Stimulated activated naive CD8-positive, alpha-beta T cell treated with anti-CD3 and anti-CD28 coated beads, Interleukin-15, Interleukin-2, amounts not matched to agents 100 ng/mL and 50 ng/mL, for 24 hours (primary cell): ENCODE results near the gene CEACAM16.
"Not testable (repeated sequence)": the region's sequence is repeated elsewhere in the genome, so short reads cannot be mapped to it uniquely, and the experiment has no call there.

ENCODE experiments used
- H3K27ac Mint-ChIP-seq: one replicate; pipeline ENCODE4 v1.8.0; 2021; ENCODE audit warnings: mild to moderate bottlenecking, mixed read lengths
- H3K27me3 Mint-ChIP-seq: one replicate; pipeline ENCODE4 v1.8.0; 2021; ENCODE audit warnings: mixed read lengths
- H3K36me3 Mint-ChIP-seq: one replicate; pipeline ENCODE4 v1.8.0; 2021; ENCODE audit warnings: low read depth, mixed read lengths
- H3K4me1 Mint-ChIP-seq: one replicate; pipeline ENCODE4 v1.8.0; 2021; ENCODE audit warnings: low read depth, mixed read lengths
- H3K4me3 Mint-ChIP-seq: one replicate; pipeline ENCODE4 v1.8.0; 2021; ENCODE audit warnings: mild to moderate bottlenecking, mixed read lengths
- H3K9me3 Mint-ChIP-seq: one replicate; pipeline ENCODE4 v1.8.0; 2021; ENCODE audit warnings: mixed read lengths

Gene CEACAM16

GRCh38 chr19:44706506-44707236 lies 7.7 kb downstream of the CEACAM16 start:
- no peaks in the 10 kb centered on the region for H3K9me3 Mint-ChIP-seq
- no peaks in the 10 kb centered on the region for H3K36me3 Mint-ChIP-seq
- no peaks in the 10 kb centered on the region for H3K27me3 Mint-ChIP-seq
- no peaks in the 10 kb centered on the region for H3K4me1 Mint-ChIP-seq
- no peak overlapping the region for H3K27ac Mint-ChIP-seq
- no peak overlapping the region for H3K4me3 Mint-ChIP-seq

GRCh38 chr19:44707794-44708193 lies 8.8 kb downstream of the CEACAM16 start:
- no peaks in the 10 kb centered on the region for H3K27me3 Mint-ChIP-seq
- H3K4me1 Mint-ChIP-seq: no peaks in the 10 kb centered on the region
- no peaks in the 10 kb centered on the region for H3K9me3 Mint-ChIP-seq
- H3K27ac Mint-ChIP-seq: no peak overlapping the region
- no peaks in the 10 kb centered on the region for H3K36me3 Mint-ChIP-seq
- H3K4me3 Mint-ChIP-seq: no peak overlapping the region

GRCh38 chr19:44708940-44709339 lies 10.0 kb downstream of the CEACAM16 start:
- H3K9me3 Mint-ChIP-seq: no peaks in the 10 kb centered on the region
- H3K27ac Mint-ChIP-seq: no peak overlapping the region
- H3K27me3 Mint-ChIP-seq: no peaks in the 10 kb centered on the region
- H3K4me1 Mint-ChIP-seq: no peaks in the 10 kb centered on the region
- no peaks in the 10 kb centered on the region for H3K36me3 Mint-ChIP-seq
- no peak overlapping the region for H3K4me3 Mint-ChIP-seq

- not testable (repeated sequence) for H3K4me1 Mint-ChIP-seq, H3K9me3 Mint-ChIP-seq, H3K36me3 Mint-ChIP-seq, H3K27me3 Mint-ChIP-seq, H3K27ac Mint-ChIP-seq, H3K4me3 Mint-ChIP-seq
Measured at GRCh38 chr19:44709434-44710266, 10.7 kb downstream of the CEACAM16 start.

- Mint-ChIP-seq H3K9me3 (peaks cover 3% of the 10 kb centered on the region), H3K36me3 (no peaks in the 10 kb centered on the region), H3K4me1 (no peaks in the 10 kb centered on the region), H3K27ac (no peak overlapping the region), H3K4me3 (no peak overlapping the region), H3K27me3 (no peaks in the 10 kb centered on the region)
Measured at GRCh38 chr19:44710483-44710882, 11.5 kb downstream of the CEACAM16 start.

GRCh38 chr19:44712864-44713515 lies 14.0 kb downstream of the CEACAM16 start:
- no peaks in the 10 kb centered on the region for H3K27me3 Mint-ChIP-seq
- H3K4me3 Mint-ChIP-seq: no peak overlapping the region
- H3K9me3 Mint-ChIP-seq: peaks cover 9% of the 10 kb centered on the region
- no peak overlapping the region for H3K27ac Mint-ChIP-seq
- H3K36me3 Mint-ChIP-seq: no peaks in the 10 kb centered on the region
- no peaks in the 10 kb centered on the region for H3K4me1 Mint-ChIP-seq

GRCh38 chr19:44714597-44715169 lies 15.7 kb downstream of the CEACAM16 start:
- Mint-ChIP-seq H3K36me3 (no peaks in the 10 kb centered on the region), H3K9me3 (peaks cover 9% of the 10 kb centered on the region), H3K4me1 (no peaks in the 10 kb centered on the region), H3K27ac (no peak overlapping the region), H3K4me3 (no peak overlapping the region), H3K27me3 (no peaks in the 10 kb centered on the region)

- no peaks in the 10 kb centered on the region for H3K36me3 Mint-ChIP-seq
- no peak overlapping the region for H3K27ac Mint-ChIP-seq
- no peak overlapping the region for H3K4me3 Mint-ChIP-seq
- peaks cover 9% of the 10 kb centered on the region for H3K9me3 Mint-ChIP-seq
- H3K4me1 Mint-ChIP-seq: peaks cover 17% of the 10 kb centered on the region
- H3K27me3 Mint-ChIP-seq: no peaks in the 10 kb centered on the region
Measured at GRCh38 chr19:44717603-44718002, 18.7 kb downstream of the CEACAM16 start.

- H3K4me3 Mint-ChIP-seq: no peak overlapping the region
- peaks cover 9% of the 10 kb centered on the region for H3K9me3 Mint-ChIP-seq
- peaks cover 28% of the 10 kb centered on the region for H3K4me1 Mint-ChIP-seq
- no peaks in the 10 kb centered on the region for H3K27me3 Mint-ChIP-seq
- H3K27ac Mint-ChIP-seq: no peak overlapping the region
- H3K36me3 Mint-ChIP-seq: no peaks in the 10 kb centered on the region
Measured at GRCh38 chr19:44718441-44719261, 19.7 kb downstream of the CEACAM16 start.

- Mint-ChIP-seq H3K27ac (no peak overlapping the region), H3K4me1 (peaks cover 34% of the 10 kb centered on the region), H3K27me3 (no peaks in the 10 kb centered on the region), H3K4me3 (no peak overlapping the region), H3K9me3 (peaks cover 9% of the 10 kb centered on the region), H3K36me3 (no peaks in the 10 kb centered on the region)
Measured at GRCh38 chr19:44719262-44719701, 20.3 kb downstream of the CEACAM16 start.

- not testable (repeated sequence) for H3K27me3 Mint-ChIP-seq, H3K9me3 Mint-ChIP-seq, H3K4me3 Mint-ChIP-seq, H3K36me3 Mint-ChIP-seq, H3K27ac Mint-ChIP-seq
- peaks cover 42% of the 10 kb centered on the region for H3K4me1 Mint-ChIP-seq
Measured at GRCh38 chr19:44720396-44720795, 21.4 kb downstream of the CEACAM16 start.

GRCh38 chr19:44720945-44721344 lies 22.0 kb downstream of the CEACAM16 start:
- peaks cover 45% of the 10 kb centered on the region for H3K4me1 Mint-ChIP-seq
- no peak overlapping the region for H3K27ac Mint-ChIP-seq
- H3K27me3 Mint-ChIP-seq: no peaks in the 10 kb centered on the region
- no peak overlapping the region for H3K4me3 Mint-ChIP-seq
- H3K36me3 Mint-ChIP-seq: no peaks in the 10 kb centered on the region
- H3K9me3 Mint-ChIP-seq: peaks cover 2% of the 10 kb centered on the region

GRCh38 chr19:44721369-44721768 lies 22.4 kb downstream of the CEACAM16 start:
- not testable (repeated sequence) for H3K27ac Mint-ChIP-seq, H3K9me3 Mint-ChIP-seq, H3K27me3 Mint-ChIP-seq, H3K4me3 Mint-ChIP-seq, H3K36me3 Mint-ChIP-seq
- H3K4me1 Mint-ChIP-seq: peaks cover 45% of the 10 kb centered on the region
